Endothelial cell of umbilical vein (primary cell): ENCODE results near the gene DRC1. TPM values are rescaled to one million over a fixed set of nuclear protein-coding genes. Genes with fewer than 3 reads are reported as not detected.

Source experiments
- BruUV-seq: library from RNA; stranded (reverse); fragments of 400-500 nt; replicated peaks from 2 replicates; lab custom pipeline; 2021; lab: Mats Ljungman, UMichigan
- CTCF ChIA-PET: fragments of 300-600, 350-600 bp; sonication (Branson Sonifier 250); formaldehyde crosslinking; loops from one replicate; lab custom pipeline; 2021; ENCODE audit warnings: antibody characterized with exemption, inconsistent platforms; lab: Charles Lee
- POLR2A ChIA-PET: fragments of 300-600, 350-600 bp; sonication (Branson Sonifier 250); formaldehyde crosslinking; loops from one replicate; lab custom pipeline; 2021; ENCODE audit warnings: antibody characterized with exemption, inconsistent platforms; lab: Charles Lee
- DNase-seq: peaks from one replicate; pipeline ENCODE4 v3.0.0-alpha.2; 2011; ENCODE audit warnings: low read depth, low spot score
- FAIRE-seq: peaks from 2 replicates; lab custom pipeline; 2011; peaks lifted over from hg19 to GRCh38; lab: Jason Lieb, UNC
- H2AFZ ChIP-seq: 2 replicates; pipeline ENCODE4 v1.6.0; 2012; ENCODE audit warnings: low read depth, low read length, control low read depth, inconsistent platforms
- H3K27ac ChIP-seq: 2 replicates; pipeline ENCODE4 v1.5.1; 2011; ENCODE audit warnings: low read depth, mild to moderate bottlenecking, control low read depth, low read length, moderate library complexity; ENCODE audit not compliant: insufficient read depth
- H3K27me3 ChIP-seq, 2 experiments: 2 replicates each; pipeline versions ENCODE4 v1.6.0 to v1.6.1; 2011; ENCODE audit warnings: low read length in 2 of 2, mixed read lengths in 1 of 2; ENCODE audit not compliant: control insufficient read depth in 2 of 2, insufficient read depth in 2 of 2
- H3K36me3 ChIP-seq, 2 experiments: 2 replicates in 1 of 2; 3 replicates in 1 of 2; pipeline ENCODE4 v1.5.1; 2011; ENCODE audit warnings: low read length in 2 of 2, mild to moderate bottlenecking in 1 of 2, moderate library complexity in 1 of 2; ENCODE audit not compliant: control insufficient read depth in 2 of 2, insufficient read depth in 2 of 2; ENCODE audit errors: extremely low read depth in 1 of 2
- H3K4me1 ChIP-seq: 3 replicates; pipeline ENCODE4 v1.5.1; 2011; ENCODE audit warnings: mild to moderate bottlenecking, low read length; ENCODE audit not compliant: control insufficient read depth, insufficient read depth; ENCODE audit errors: extremely low read depth
- H3K4me2 ChIP-seq: 2 replicates; pipeline ENCODE4 v1.6.1; 2011; ENCODE audit warnings: low read length, control low read depth, mixed read lengths; ENCODE audit not compliant: insufficient read depth
- H3K4me3 ChIP-seq, 3 experiments: fragments of 200-600 bp in 1 of 3; sonication (generic), shearing (Covaris generic) in 1 of 3; replicated peaks in 1 of 3; 2 replicates each; pipeline ENCODE4 v1.5.1; 2011 to 2016; ENCODE audit warnings: control low read depth in 3 of 3, low read length in 3 of 3, mild to moderate bottlenecking in 2 of 3, inconsistent platforms in 1 of 3, low read depth in 1 of 3, moderate library complexity in 1 of 3; ENCODE audit not compliant: insufficient read depth in 1 of 3
- H3K79me2 ChIP-seq: 2 replicates; pipeline ENCODE4 v1.6.0; 2012; ENCODE audit warnings: low read length, inconsistent platforms; ENCODE audit not compliant: control insufficient read depth, insufficient read depth
- H3K9ac ChIP-seq: replicated peaks from 2 replicates; pipeline ENCODE3; 2011; ENCODE audit warnings: low read length, control low read depth; ENCODE audit not compliant: insufficient read depth; ENCODE audit errors: extremely low read depth
- H3K9me1 ChIP-seq: replicated peaks from 3 replicates; pipeline ENCODE4 v1.6.0; 2011; ENCODE audit warnings: mild to moderate bottlenecking, low read length; ENCODE audit not compliant: control insufficient read depth, insufficient read depth; ENCODE audit errors: extremely low read depth
- H3K9me3 ChIP-seq: replicated peaks from 2 replicates; pipeline ENCODE4 v1.5.1; 2012; ENCODE audit warnings: low read length, inconsistent platforms; ENCODE audit not compliant: control insufficient read depth, insufficient read depth
- H4K20me1 ChIP-seq: replicated peaks from 2 replicates; pipeline ENCODE3; 2011; ENCODE audit warnings: mild to moderate bottlenecking, low read length; ENCODE audit not compliant: control insufficient read depth, insufficient read depth; ENCODE audit errors: extremely low read depth
- EZH2 ChIP-seq: IDR thresholded peaks from 2 replicates; pipeline ENCODE4 v1.6.1; 2012; ENCODE audit warnings: borderline replicate concordance, low read depth, mild to moderate bottlenecking, moderate library complexity, low read length, inconsistent platforms; ENCODE audit not compliant: severe bottlenecking
- FOS ChIP-seq: IDR thresholded peaks from 2 replicates; pipeline ENCODE4 v1.6.1; 2011; ENCODE audit warnings: mild to moderate bottlenecking, low read length, moderate library complexity, borderline replicate concordance; ENCODE audit not compliant: insufficient read depth
- GATA2 ChIP-seq: IDR thresholded peaks from 2 replicates; pipeline ENCODE4 v1.7.0; 2011; ENCODE audit warnings: low read depth, mild to moderate bottlenecking, moderate library complexity, mixed read lengths, low read length; ENCODE audit not compliant: insufficient read length, insufficient read depth
- JUN ChIP-seq: IDR thresholded peaks from 2 replicates; pipeline ENCODE4 v1.6.1; 2011; ENCODE audit warnings: borderline replicate concordance, low read depth; ENCODE audit not compliant: insufficient read length, insufficient read depth
- MYC ChIP-seq: IDR thresholded peaks from one replicate; pipeline ENCODE4 v1.6.1; 2011; ENCODE audit warnings: mild to moderate bottlenecking, low read depth, low read length
- POLR2A ChIP-seq: IDR thresholded peaks from 2 replicates; pipeline ENCODE4 v1.6.1; 2012; ENCODE audit warnings: low read depth, mild to moderate bottlenecking, control low read depth, low read length
- POLR2AphosphoS5 ChIP-seq: IDR thresholded peaks from 2 replicates; pipeline ENCODE4 v1.6.1; 2012; ENCODE audit warnings: low read depth, mild to moderate bottlenecking, control low read depth, low read length, moderate library complexity; ENCODE audit not compliant: insufficient read depth
- dilution Hi-C: fragments of 300-500 bp; cut with MboI; formaldehyde crosslinking; loops from one replicate; pipeline ENCODE4 v1.15.0; 2019; ENCODE audit warnings: low sequenced_read_pairs; ENCODE audit not compliant: extremely low pct_ligation_motif_present
- intact Hi-C: fragments of 100-400 bp; cut with micrococcal nuclease; formaldehyde crosslinking; loops from one replicate; pipeline ENCODE4 v1.10.0; 2022
- polyA plus RNA-seq, 4 experiments: library from polyadenylated mRNA; depleted of rRNA in 3 of 4; stranded (reverse) in 3 of 4; unstranded in 1 of 4; fragments of >200 nt; gene quantifications; 2 replicates each; pipeline versions ENCODE4 v1.2.1 to v1.2.3, GENCODE V29; 2011 to 2012; ENCODE audit warnings: missing spikeins in 1 of 4
- total RNA-seq: library from RNA; stranded (reverse); gene quantifications from 2 replicates; pipeline ENCODE4 v1.2.3, GENCODE V29; 2021
- TF ChIP-seq, protein P1 (sequence below), 2 donors: IDR thresholded peaks; 1 replicate in 1 of 2; 2 replicates in 1 of 2; pipeline ENCODE4 v1.5.1; 2011; ENCODE audit warnings: low read length in 2 of 2, mild to moderate bottlenecking in 2 of 2, moderate library complexity in 2 of 2, control low read depth in 1 of 2, inconsistent platforms in 1 of 2, low read depth in 1 of 2; ENCODE audit not compliant: insufficient read depth in 1 of 2; ENCODE audit errors: extremely low read depth in 1 of 2
- TF ChIP-seq, protein P2 (sequence below): IDR thresholded peaks from 2 replicates; pipeline ENCODE4 v1.6.1; 2011; ENCODE audit not compliant: insufficient read depth, insufficient read length

The DRC1 gene
- total and polyA plus RNA-seq, 2 donors (not counting 3 experiments of a cell fraction or from before 2014, with no cell fraction given) = 0.44 TPM; not detected in 1

DNA sequence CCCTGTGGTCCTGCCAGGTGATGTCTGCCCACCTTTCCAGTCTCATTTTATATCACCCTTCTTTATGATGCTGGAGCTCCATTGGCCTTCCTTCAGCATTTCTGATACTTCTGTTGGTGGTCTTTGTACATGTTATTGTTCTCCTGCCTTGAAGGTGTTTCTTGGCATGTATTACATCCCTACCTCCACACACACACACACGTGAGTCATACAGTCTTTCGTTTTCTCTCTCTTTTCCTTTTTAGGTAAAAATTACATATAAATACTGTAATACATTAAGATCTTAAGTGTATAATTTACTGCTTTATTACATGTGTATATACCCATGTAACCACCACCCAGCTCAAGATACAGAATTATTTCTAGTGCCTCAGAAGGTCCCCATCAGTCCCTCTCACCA lies 44.9 kb upstream of the DRC1 start:
- Histone ChIP-seq H3K4me3 (no peak overlapping the region), H3K9me1 (no peaks in the 10 kb centered on the region), H3K4me1 (no peaks in the 10 kb centered on the region), H3K27ac (no peak overlapping the region), H3K27me3 (no peaks in the 10 kb centered on the region), H2AFZ (no peak overlapping the region), H3K79me2 (peaks cover 88% of the 10 kb centered on the region), H4K20me1 (no peaks in the 10 kb centered on the region), H3K9ac (no peak overlapping the region), H3K4me2 (no peak overlapping the region), H3K9me3 (no peaks in the 10 kb centered on the region), H3K36me3 (no peaks in the 10 kb centered on the region)
- intact Hi-C loops = no loop called here
- dilution Hi-C loops = no loop called here
- POLR2A ChIA-PET = interaction anchor here (0.6 kb wide), 1 partner anchor 316 kb away, joined by 3 read pairs; no protein-coding TSS in a partner anchor
- FAIRE-seq (no peak), DNase-seq (no peak)
- no peak for TF ChIP-seq GATA2
- no peak for TF ChIP-seq FOS
- TF ChIP-seq POLR2AphosphoS5 = no peak
- TF ChIP-seq, protein P1, sequence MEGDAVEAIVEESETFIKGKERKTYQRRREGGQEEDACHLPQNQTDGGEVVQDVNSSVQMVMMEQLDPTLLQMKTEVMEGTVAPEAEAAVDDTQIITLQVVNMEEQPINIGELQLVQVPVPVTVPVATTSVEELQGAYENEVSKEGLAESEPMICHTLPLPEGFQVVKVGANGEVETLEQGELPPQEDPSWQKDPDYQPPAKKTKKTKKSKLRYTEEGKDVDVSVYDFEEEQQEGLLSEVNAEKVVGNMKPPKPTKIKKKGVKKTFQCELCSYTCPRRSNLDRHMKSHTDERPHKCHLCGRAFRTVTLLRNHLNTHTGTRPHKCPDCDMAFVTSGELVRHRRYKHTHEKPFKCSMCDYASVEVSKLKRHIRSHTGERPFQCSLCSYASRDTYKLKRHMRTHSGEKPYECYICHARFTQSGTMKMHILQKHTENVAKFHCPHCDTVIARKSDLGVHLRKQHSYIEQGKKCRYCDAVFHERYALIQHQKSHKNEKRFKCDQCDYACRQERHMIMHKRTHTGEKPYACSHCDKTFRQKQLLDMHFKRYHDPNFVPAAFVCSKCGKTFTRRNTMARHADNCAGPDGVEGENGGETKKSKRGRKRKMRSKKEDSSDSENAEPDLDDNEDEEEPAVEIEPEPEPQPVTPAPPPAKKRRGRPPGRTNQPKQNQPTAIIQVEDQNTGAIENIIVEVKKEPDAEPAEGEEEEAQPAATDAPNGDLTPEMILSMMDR (IDR thresholded peaks at IDR 0.05; ENCODE audit: extremely low read depth in 1 of 2, insufficient read depth in 1 of 2, low read depth in 1 of 2, low read length in 2 of 2) = no peak
- TF ChIP-seq, protein P2, sequence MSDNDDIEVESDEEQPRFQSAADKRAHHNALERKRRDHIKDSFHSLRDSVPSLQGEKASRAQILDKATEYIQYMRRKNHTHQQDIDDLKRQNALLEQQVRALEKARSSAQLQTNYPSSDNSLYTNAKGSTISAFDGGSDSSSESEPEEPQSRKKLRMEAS = no peak
- no peak for TF ChIP-seq EZH2
- no peak for TF ChIP-seq JUN
- no peak for TF ChIP-seq MYC
- TF ChIP-seq POLR2A = no peak
- CTCF ChIA-PET = no interaction called here
- no TSS peak for BruUV-seq
